GM21723 (cell line): ENCODE data around the gene BCAS3.

Experiments
- ATAC-seq: cut with Tn5 transposase; IDR thresholded peaks from one replicate; pipeline ENCODE4 v1.9.1; 2021; ENCODE audit warnings: mild to moderate bottlenecking, moderate library complexity; ENCODE audit not compliant: unreplicated experiment

The BCAS3 gene

GRCh38 chr17:61366715-61367413 is 689.2 kb downstream of the BCAS3 start:
- ATAC-seq = no peak

- no peak for ATAC-seq
Measured at GRCh38 chr17:61368049-61368831, 690.6 kb downstream of the BCAS3 start.

GRCh38 chr17:61368832-61369450 is 691.3 kb downstream of the BCAS3 start:
- ATAC-seq = no peak

DNA sequence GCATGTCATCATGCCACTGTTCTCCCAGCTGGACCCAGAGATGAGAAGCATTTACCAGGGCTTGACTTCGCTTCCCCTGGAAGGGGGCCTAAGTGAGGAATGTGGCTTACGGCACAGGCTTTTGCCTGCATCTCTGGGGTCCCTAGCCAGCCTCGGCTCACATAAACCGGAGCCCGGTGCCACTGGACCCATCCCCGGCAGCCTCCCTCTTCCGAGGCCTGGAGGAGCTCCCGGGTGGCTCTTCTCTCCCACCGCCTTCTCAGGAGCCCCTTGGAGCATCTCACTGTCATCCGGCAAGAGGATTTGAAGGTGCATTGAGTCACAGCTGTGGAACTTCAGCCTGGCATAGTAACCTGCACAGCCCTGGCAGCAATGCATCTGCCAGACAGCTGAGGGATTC is 692.1 kb downstream of the BCAS3 start:
- no peak for ATAC-seq

- ATAC-seq = no peak
Measured at GRCh38 chr17:61371179-61371578, 693.5 kb downstream of the BCAS3 start.

GRCh38 chr17:61371606-61372005 is 694.0 kb downstream of the BCAS3 start:
- no peak for ATAC-seq

GRCh38 chr17:61372436-61372835 is 694.8 kb downstream of the BCAS3 start:
- ATAC-seq = no peak

- ATAC-seq = no peak
Measured at GRCh38 chr17:61376931-61377838, 699.5 kb downstream of the BCAS3 start.

GRCh38 chr17:61378658-61379456 is 701.2 kb downstream of the BCAS3 start:
- ATAC-seq = no peak

DNA sequence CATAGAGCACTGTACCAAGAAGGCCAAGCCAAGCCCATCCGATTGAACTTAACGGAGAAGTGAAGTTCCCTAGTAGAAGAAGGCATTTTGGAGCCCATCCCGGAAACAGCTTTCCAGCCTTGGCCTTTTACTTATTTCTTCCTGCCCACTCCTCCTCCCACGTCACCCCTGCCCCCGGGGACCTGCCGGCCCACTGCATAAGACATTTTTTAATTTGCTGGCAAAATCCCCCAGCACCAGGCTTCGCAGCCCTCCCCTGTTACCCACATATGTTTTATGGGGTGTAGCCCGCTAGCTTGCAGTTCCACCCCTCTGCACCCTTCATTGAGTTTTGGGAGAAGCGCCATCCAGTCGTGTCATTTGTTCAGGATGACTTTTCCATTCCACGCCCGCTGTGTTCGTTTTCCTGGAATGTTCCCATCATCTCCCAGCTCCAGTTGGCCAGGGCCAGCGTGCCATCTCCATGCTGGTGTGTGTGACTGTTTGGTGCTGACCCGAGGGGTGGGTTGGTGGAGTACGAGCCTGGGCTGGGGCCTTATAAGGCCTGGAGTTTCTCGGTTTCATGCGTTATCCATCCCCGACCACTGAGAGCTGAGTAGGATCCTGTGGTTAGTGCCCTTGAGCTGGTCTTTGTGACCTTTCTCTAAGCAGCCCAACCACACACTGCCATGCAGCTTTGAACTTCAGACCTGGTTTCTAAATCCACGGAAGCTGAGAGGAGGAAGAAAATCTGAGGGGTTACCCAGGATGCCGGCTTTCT is 702.0 kb downstream of the BCAS3 start:
- ATAC-seq = no peak

DNA sequence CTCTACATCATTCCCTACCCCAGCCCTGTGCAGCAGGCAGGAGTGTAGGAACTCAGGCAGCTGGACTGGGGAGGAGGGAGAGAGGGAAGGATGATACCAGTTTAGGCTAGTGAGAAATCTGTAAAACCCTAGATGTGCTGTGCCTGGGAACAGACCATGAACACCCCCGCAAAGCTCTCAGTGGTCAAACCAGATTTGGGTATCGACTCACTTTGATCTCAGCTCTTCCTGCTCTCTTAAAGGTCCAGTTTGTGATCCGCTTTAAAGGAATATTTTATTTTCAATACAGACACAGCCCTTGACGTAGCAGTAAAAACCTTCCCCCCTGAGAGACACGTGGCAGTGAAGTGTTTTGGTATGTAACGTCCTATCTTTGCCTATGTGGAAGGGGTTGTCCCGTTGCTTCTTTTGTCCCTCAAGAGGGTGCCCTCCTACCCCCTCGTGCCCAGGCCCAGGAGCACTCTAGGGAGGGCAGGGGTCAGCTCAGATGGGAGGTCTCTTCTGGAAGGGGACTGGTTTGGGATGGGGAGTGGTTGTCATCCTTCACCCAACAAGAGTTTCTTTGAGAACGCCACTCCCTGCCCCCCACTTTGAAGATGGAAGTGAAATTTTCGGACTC is 702.7 kb downstream of the BCAS3 start:
- no peak for ATAC-seq

- no peak for ATAC-seq
Measured at GRCh38 chr17:61380836-61381525, 703.3 kb downstream of the BCAS3 start.

DNA sequence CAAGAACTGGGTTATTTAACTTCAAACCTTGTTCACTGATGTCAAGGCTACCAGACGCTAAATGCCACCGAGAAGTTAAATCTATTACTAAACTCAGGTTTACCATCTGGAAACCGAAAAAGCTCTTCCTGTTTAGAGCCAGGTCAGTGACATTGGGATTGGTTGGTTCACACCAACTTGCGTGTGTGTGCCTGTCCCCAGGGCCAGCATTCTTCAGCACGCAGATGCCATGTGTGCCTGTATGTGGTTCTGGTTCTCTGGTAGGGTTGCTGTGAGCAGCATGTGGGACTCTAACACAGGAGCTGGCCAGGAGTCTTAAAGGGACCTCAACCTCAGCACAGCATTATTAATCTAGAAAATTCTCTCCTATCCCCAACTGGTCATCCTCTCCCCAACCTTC is 703.9 kb downstream of the BCAS3 start:
- ATAC-seq = no peak

- no peak for ATAC-seq
Measured at GRCh38 chr17:61382796-61383688, 705.4 kb downstream of the BCAS3 start.

- no peak for ATAC-seq
Measured at GRCh38 chr17:61383689-61384201, 706.1 kb downstream of the BCAS3 start.

- no peak for ATAC-seq
Measured at GRCh38 chr17:61384354-61384691, 706.7 kb downstream of the BCAS3 start.
